HL-60/S4 (cell line): Measurements from ENCODE around the gene SLAMF7.
"Not testable (repeated sequence)": the region's sequence is repeated elsewhere in the genome, so short reads cannot be mapped to it uniquely, and the experiment has no call there.

ENCODE experiments used
- in situ Hi-C: fragments of 300-500 bp; cut with MboI; formaldehyde crosslinking; loops from 2 replicates; pipeline ENCODE4 v1.14.3; 2022; ENCODE audit warnings: low sequenced_read_pairs

The SLAMF7 gene

DNA sequence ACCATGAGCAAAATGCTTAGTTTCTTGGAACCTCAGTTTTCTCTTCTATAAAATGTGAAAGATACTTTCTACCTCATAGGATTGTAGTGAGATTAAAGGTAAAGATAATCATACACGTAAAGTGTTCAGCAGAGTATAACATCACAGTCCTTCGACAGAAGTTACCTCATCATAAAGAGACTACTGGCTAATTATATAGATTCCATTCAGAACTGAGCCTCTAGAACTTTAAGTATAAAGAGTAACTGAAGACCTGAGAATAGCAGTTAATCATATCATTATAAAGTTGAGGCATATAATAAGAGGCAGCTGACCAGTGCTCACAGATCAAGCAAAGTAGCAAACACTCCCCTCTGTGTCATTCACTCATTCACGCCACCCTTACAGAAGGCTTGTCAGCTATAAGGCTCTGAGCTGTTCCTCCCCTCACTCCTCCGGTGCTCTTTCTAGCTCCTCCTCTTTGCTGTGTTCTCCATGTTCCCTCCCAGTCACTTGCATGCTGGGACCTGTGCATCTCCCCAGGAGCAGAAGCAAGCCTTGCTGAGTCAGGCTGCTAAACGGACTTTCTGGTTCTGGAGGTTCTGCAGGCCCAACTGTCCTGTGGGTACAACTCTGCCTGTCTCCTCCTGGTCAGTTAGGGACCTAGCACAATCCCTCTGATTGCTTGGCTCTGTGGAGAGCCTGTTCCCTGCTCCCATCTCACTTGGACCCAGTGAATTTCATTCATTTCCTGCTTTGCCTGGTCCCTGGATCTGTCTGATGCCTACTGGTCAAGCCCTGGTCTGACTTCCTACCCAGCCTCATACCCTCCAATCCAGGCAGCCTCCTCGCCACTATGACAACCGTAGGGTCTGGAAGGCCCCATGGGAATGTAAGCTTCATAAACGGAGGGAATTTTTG lies 28.6 kb downstream of the SLAMF7 start:
- in situ Hi-C loops = loop anchor here (10.0 kb wide), 1 partner anchor 83 kb away; no protein-coding TSS in a partner anchor

DNA sequence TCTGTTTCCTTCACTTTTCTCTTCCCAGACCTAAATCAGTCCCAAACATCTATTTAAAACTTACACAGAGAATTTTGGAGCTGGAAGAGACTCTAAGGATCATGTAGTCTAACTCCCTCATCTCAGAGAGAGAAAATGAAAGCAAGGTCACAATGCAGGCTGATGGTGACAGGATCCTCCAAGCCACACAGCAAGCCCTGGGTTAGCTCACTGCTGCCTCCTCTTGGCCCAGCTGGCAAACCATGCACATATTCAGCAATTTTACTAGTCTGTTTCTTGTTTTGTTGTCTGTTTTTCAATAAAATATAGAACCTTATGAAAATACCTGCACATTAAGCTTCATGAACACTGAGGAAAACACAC lies 29.2 kb downstream of the SLAMF7 start:
- in situ Hi-C loops = loop anchor here (10.0 kb wide), 1 partner anchor 83 kb away; no protein-coding TSS in a partner anchor

GRCh38 chr1:160772331-160772730 lies 33.3 kb downstream of the SLAMF7 start:
- in situ Hi-C loops = no loop called here

DNA sequence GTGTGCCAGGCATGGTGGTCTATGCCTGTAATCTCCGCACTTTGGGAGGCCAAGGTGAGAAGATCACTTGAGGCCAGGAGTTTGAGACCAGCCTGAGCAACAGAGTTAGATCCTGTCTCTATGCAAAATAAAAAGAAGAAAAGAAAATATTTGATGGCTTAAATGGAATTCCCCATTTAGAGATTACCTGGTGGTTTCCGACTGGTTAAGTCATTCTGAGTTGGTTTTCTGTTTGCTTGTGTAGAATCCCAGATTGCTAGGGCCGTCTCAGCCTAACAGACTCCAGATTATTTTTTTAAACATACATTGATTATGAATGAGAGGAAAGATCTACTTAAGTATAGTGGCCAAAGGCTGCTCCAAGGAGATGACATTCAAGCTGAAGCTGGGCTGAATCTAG lies 34.0 kb downstream of the SLAMF7 start:
- in situ Hi-C loops = no loop called here

DNA sequence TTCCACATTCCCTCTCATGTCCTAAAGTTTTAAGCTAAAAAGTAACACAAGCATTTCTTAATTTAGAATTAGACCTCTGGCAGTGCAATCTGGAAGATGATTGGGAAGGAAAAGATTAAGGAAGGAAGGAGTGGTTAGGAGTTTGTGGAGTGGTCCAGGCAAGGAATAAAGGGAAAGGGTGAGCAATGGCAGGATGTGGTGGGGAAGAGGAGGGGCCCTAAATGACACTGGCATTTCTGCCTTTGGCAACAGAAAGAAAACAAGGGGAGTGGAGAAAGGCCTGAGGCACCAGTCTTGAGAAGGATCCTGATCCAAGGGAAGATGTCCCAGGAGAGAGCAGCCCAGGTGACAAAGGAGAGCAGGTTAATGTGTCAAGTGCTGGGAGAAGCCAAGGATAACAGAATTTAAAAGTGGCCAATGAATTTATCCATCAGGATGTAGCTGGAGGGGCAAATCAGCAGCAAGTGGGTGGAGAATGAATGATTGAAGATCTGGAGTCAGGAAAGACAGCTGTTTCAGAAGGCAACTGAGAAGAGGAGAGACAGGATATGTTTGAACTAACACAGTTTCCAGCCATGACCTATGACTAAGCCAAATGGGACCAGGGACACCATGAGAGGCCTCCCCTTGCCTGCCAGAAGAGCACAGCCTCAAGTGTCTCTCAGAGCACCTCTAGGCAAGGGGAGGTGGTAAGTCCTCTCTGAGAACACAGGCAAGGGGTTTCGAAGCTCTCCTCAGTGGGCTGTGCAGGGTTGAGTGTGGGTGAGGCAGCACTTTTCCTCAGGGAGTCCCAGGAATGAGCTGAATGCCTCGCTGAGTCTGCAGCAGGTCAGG lies 36.1 kb downstream of the SLAMF7 start:
- in situ Hi-C loops = no loop called here

GRCh38 chr1:160776178-160776577 lies 37.1 kb downstream of the SLAMF7 start:
- in situ Hi-C loops = no loop called here

- in situ Hi-C loops = no loop called here
These were observed 38.5 kb downstream of the SLAMF7 start for GRCh38 chr1:160777486-160778089.

- in situ Hi-C loops = no loop called here
These were observed 39.9 kb downstream of the SLAMF7 start for GRCh38 chr1:160778976-160779375.

DNA sequence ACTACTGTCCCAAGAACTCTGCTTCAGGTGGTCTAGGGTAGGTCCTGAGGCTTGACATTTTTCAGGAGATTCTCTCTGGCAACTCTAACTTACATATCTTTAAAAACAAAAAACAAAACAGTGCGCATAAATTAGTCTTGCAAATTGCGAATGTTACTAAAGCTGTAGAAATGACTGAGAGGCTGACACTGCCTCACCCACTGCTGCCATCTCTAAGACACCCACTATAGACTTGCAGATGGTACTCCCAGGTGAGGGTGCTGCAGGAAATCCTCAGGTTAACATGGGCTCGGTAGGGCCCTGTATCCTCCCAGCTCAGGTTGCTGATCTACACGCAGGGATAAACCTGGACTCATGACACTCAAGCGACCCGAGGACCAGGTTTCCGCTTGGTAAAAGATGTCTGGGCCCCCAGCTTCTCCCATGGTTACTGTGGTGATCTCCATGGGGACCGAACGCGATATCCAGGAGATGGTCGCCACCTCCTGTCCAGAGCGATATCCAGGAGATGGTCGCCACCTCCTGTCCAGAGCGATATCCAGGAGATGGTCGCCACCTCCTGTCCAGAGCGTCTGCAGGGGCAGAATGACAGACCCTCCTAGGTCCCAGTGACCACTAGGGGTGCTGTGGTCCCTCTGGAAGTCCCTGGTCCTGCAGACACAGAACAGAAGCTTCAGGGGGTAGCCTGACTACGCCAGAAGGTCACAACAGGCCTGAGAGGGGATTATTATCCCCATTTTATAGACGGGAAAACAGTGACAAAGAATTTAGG lies 40.8 kb downstream of the SLAMF7 start:
- in situ Hi-C loops = no loop called here

DNA sequence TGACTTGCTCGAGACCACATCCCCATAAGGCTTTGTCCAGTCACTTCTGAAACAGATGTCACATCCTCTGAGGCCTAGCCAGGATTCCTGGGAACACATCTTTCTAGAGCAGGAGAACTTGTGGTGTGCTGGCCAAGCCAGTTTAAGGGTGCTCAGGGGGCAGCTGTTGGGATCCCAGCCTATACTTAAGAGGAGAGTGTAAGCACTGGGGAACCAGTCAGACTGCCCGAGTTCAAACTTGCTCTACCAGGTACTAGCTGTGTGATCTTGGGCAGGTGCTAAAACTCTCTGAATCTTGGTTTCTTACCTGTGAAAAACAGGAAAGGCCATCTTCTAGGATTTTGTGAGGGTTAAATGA lies 41.3 kb downstream of the SLAMF7 start:
- in situ Hi-C loops = no loop called here

GRCh38 chr1:160781186-160781766 lies 42.2 kb downstream of the SLAMF7 start:
- in situ Hi-C loops = no loop called here

DNA sequence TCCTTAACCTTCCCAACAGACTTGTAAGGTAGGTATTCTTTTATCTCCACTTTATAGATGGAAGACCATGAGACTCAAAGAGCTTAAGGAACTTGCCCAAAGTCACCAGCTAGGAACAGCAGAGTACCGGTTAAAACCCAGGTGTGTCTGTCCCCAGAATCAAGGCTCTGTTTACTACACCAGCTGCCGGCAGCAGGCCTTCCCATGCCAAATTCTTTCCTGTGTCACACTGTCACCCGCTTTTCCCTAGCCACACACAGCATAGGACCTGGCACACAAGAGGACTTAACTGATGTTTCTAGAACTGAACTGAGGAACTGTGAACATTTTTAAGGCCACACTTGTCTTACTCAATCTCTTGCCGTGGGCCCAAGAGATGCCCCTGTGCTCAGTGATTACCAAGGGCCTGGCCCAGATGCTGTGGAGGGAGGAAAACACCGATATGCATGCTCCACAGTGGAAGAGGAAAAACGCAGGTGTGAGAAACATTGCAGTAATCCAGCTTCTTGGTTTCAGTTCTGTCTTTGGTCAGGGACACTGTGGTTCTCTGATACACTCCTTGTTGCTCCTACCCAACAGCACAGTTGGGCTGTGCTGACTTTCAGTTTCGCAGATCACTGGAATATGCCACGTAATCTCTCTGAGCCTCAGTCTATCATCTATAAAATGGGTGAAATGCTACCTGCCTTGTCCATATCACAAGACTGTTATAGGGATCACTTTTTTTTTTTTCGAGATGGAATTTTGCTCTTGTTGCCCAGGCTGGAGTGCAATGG lies 43.1 kb downstream of the SLAMF7 start:
- in situ Hi-C loops = no loop called here

GRCh38 chr1:160782988-160783765 lies 44.1 kb downstream of the SLAMF7 start:
- in situ Hi-C loops = not testable (repeated sequence)

DNA sequence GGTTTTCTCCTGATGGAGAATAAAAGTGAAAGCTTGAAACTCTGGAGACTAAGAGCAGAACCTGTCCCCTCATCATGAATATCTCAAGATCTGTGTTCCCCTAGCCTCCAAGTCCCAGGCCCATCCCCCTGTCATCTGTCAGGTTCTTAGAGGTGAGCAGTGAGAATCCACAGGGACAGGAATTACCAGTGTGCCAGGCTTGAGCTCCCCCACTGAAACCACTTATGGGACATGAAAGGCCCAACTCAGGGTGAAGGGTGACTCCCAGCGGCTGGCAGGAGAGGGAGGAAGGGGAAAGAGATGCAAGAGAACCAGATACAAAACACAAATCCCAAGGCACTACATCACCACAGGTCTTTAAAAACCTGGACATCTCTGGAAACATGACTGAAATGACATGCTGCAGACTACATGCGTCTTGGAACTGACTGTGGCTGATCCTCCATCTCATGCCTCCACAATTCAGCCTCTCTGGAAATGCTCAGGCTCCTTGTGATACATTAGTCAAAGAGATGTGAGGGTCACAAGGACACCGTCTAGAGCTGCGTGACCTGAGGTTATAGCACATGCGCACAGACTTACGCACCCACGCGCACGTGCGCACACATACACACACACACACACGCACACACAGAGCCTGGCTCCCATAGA lies 50.1 kb downstream of the SLAMF7 start:
- in situ Hi-C loops = no loop called here

GRCh38 chr1:160789702-160790611 lies 50.9 kb downstream of the SLAMF7 start:
- in situ Hi-C loops = no loop called here

GRCh38 chr1:160794376-160794775 lies 55.3 kb downstream of the SLAMF7 start:
- in situ Hi-C loops = no loop called here

- in situ Hi-C loops = no loop called here
These were observed 56.9 kb downstream of the SLAMF7 start, which contains the start of gene LY9 for GRCh38 chr1:160795951-160796383. Gene LY9, plus strand, starts transcription at chr1:160796174. Its CDS starts 14 bp downstream, at chr1:160796188.
